Gastroesophageal sphincter (tissue), 4 donors: Measurements from ENCODE around the gene ITGAX. TPM values are rescaled to one million over a fixed set of nuclear protein-coding genes. Genes with fewer than 3 reads are reported as not detected.

Source experiments
- total RNA-seq, 4 donors: library from RNA; depleted of rRNA; stranded (reverse); fragments of >200 nt; gene quantifications; one replicate each; pipeline ENCODE4 v1.1.0, GENCODE V29; 2016

Gene ITGAX
- total RNA-seq, 4 donors from 2014 or later, result 1.2 to 7.5 (median 2.4) TPM

Other genes starting within 250 kb of the ITGAX start
- 10 to 100 TPM; 26.5 to 70.2 (median 39.8) TPM for gene BCKDK, start 246.8 kb upstream of the ITGAX start, total RNA-seq
- gene KAT8, start 237.5 kb upstream of the ITGAX start, total RNA-seq, result 10 to 100 TPM; 65.6 to 81.4 (median 72.3) TPM
- gene PRSS8, start 219.4 kb upstream of the ITGAX start, total RNA-seq, result 1 to 10 TPM in 1 of 4 donors, not detected in 3; 4.1 TPM
- gene PRSS36, start 205.1 kb upstream of the ITGAX start, total RNA-seq, result 10 to 100 TPM in 1 of 4 donors, 1 to 10 TPM in 2, under 1 TPM in 1; 0.17 to 15.3 (median 3.7) TPM
- 10 to 100 TPM; 12.5 to 69.9 (median 40.0) TPM for gene FUS, start 175.0 kb upstream of the ITGAX start, total RNA-seq
- gene PYCARD, start 152.4 kb upstream of the ITGAX start, total RNA-seq, result 10 to 100 TPM in 2 of 4 donors, 1 to 10 TPM in 2; 3.9 to 21.8 (median 11.3) TPM
- gene TRIM72, start 141.1 kb upstream of the ITGAX start, total RNA-seq, result under 1 TPM in 2 of 4 donors, not detected in 2; under 0.01 to 0.08 TPM
- gene PYDC1, start 138.0 kb upstream of the ITGAX start, total RNA-seq, result under 1 TPM in 1 of 4 donors, not detected in 3; 0.93 TPM
- 10 to 100 TPM in 2 of 4 donors, 1 to 10 TPM in 2; 5.4 to 21.4 (median 12.7) TPM for gene ITGAM, start 95.2 kb upstream of the ITGAX start, total RNA-seq
- under 1 TPM in 1 of 4 donors, not detected in 3; 0.27 TPM for gene ITGAD, start 38.2 kb downstream of the ITGAX start, total RNA-seq
- gene COX6A2, start 73.2 kb downstream of the ITGAX start, total RNA-seq, result not detected
- 1 to 10 TPM in 3 of 4 donors, under 1 TPM in 1; 0.62 to 1.6 (median 1.3) TPM for gene ZNF843, start 87.6 kb downstream of the ITGAX start, total RNA-seq
- gene ARMC5, start 104.3 kb downstream of the ITGAX start, total RNA-seq, result 10 to 100 TPM in 1 of 4 donors, 1 to 10 TPM in 3; 4.7 to 14.2 (median 8.7) TPM
- gene TGFB1I1, start 117.0 kb downstream of the ITGAX start, total RNA-seq, result 100 to 1,000 TPM; 157 to 438 (median 211) TPM
- not detected for gene SLC5A2, start 127.9 kb downstream of the ITGAX start, total RNA-seq
- 10 to 100 TPM; 31.4 to 49.7 (median 43.3) TPM for gene RUSF1, start 153.2 kb downstream of the ITGAX start, total RNA-seq
- gene AHSP, start 172.7 kb downstream of the ITGAX start, total RNA-seq, result not detected